Inflammatory macrophage treated with lipopolysaccharide for 1 hour (primary cell): ENCODE results near the gene ZNF800.
A peak's percentile ranks its signal among the peaks of the same experiment; 100 is the strongest.

Source experiments
- DNase-seq, 2 donors: peaks; one replicate each; pipeline ENCODE4 v3.0.0-alpha.2; 2020 to 2022

ZNF800 gene

DNA sequence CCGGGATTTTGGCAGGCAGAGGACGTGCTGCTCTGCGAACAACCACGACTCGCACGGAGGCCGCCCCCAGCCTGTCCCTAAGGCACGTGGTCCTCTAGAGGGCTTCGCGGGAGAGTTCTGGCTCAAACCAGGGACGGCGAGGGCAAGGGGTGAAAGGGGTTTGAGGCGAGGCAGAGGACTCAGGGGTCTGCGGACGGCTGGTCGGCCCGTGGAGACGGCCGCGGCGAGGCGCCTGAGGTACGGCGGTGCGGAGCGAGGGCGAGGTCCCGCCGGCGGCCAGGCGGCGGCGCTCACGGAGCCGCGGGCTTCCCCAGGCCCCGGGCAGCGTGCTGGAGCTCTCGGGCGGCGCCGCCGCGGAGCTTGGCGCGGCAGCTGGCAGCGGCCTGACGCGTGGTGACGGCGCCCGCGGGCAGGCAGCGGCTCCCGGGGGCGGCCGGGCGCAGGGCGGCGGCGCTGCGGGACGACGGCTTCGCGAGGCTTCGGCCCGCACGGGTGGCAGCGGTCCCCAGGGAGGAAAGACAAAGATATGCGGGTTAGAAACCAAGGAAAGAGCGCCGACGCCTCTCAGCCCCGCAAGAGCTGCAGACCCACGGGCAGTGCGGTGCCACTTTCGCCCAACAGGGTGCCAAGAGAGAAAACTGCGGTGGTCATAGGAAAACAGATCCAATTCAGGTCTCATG lies 44.8 kb downstream of the ZNF800 start:
- DNase-seq: peak; percentile 59 to 67

DNA sequence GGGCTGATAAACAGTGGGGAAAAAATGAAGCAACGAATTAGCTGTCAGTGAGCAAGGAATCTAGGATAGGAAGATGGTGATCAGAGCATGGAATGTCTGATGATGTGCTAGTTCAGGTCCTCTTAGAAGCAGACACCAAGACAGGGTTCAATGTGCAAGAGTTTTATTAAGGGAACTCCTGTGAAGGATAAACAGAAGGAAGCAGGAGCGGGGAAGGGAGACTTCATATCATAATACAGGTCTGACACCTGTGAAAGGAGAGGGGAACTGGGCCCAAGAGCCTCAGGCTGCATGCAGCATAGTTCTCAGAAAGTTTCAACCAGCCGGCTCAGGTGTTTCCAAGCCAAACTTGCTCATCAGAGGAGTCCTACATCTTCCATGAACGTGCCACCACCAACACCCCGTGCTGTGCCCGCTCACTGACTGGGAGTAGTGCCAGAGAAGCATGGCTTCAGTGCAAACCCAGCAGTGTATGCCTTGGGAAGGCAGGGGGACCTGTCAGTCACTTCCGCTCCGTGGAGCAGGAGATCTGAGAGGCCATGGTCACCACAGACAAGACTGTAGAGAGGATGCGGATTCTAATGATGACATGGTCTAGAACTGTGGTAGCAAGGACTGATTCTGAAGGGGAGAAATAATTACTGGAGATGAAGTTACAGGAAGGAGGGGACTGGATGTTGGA lies 45.8 kb downstream of the ZNF800 start:
- no peak for DNase-seq

DNA sequence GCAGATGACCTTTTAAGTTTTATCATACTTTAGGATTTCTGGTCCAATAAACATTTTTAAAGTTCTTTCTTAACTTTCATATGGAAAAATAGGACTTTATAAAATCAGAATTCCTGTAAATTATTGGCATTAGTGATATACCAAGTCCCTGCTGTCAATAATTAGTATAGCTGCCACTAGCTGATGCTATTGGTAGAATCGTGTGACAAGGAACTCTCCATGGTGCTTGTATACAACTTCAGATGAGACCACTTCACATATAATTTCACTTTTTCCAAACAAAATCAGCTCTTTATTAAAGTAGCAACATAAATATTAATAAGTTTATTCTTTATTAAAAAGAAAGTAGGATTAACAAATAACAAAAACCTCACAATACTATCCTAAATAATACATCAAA lies 49.9 kb downstream of the ZNF800 start:
- DNase-seq: no peak

GRCh38 chr7:127338122-127338521 lies 54.4 kb downstream of the ZNF800 start:
- no peak for DNase-seq

GRCh38 chr7:127337581-127337980 lies 54.9 kb downstream of the ZNF800 start:
- no peak for DNase-seq

DNA sequence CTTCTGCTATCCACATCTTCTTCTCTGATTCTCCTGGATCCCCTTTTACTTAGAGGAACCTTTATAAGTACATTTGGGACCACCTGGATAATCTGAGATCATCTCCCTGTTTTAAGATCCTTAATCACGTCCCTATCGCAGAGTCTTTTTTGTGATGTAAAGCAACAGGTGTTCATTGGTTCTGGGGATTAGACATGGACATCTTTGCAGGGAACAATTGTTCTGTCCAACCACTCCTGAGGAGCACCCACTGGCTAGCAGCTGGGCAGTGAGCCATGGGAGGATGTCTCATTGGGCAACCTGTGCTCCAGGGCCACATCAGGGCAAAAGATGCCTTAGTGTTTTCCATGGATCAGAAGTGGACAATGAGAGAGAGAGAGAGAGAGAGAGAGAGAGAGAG lies 56.0 kb downstream of the ZNF800 start:
- no peak for DNase-seq

DNA sequence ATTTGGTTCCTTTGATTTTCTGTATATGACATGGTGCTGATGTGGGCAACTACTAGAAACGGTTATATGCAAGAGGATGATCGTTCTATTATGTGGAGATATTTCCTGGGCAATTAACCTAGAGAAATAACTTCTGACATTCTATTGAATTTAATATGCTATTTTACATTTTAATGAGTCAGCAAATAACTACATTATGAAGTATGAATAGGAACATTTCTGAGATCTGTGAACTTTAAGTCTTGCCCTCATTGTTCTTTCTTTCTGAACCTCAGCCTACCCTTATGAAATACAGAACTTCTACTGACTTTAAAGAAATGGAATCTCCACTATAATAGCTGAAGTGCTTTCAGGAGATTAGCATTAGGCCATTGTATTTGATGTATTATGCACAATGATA lies 59.6 kb downstream of the ZNF800 start:
- no peak for DNase-seq

- DNase-seq: no peak
Measured at GRCh38 chr7:127330070-127330469, 62.4 kb downstream of the ZNF800 start.

GRCh38 chr7:127322832-127323493 lies 69.5 kb downstream of the ZNF800 start:
- DNase-seq: no peak

DNA sequence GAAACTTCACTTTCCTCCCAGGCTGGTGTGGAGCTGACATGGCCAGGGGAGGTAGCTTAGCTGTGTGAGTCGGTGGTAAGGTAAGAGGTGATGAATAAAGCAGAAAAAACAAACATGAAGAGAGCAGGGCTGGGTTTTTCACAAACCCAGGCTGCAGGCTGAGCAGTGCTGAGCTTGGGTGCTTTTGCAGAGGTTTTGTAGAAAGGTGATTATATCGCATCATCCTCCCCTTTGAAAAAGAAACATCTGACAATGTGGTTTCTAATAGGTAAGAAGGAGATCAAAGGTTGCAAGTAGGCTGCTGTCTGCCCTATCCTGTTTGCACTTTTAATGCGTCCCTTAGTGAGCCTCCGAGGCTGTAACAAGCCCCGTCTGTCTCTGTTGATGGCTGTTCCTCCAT lies 70.2 kb downstream of the ZNF800 start:
- DNase-seq: no peak

- no peak for DNase-seq
Measured at GRCh38 chr7:127320974-127321373, 71.5 kb downstream of the ZNF800 start.
